Upper lobe of left lung (tissue), 4 donors: Measurements from ENCODE around the gene TP63.

Experiments
- POLR2A ChIP-seq, 4 donors: fragments of 450-650 bp; IDR thresholded peaks; one replicate each; pipeline ENCODE4 v1.5.1; 2016 to 2017; ENCODE audit warnings: antibody characterized with exemption in 4 of 4, mild to moderate bottlenecking in 2 of 4
- TF ChIP-seq, protein P1 (sequence below), 6 experiments: fragments of 450-650 bp in 4 of 6; fragments of 200-600 bp in 2 of 6; sonication (generic) in 2 of 6; IDR thresholded peaks; one replicate each; pipeline ENCODE4 v1.5.1; 2016 to 2019; ENCODE audit warnings: antibody characterized with exemption in 6 of 6

DNA sequence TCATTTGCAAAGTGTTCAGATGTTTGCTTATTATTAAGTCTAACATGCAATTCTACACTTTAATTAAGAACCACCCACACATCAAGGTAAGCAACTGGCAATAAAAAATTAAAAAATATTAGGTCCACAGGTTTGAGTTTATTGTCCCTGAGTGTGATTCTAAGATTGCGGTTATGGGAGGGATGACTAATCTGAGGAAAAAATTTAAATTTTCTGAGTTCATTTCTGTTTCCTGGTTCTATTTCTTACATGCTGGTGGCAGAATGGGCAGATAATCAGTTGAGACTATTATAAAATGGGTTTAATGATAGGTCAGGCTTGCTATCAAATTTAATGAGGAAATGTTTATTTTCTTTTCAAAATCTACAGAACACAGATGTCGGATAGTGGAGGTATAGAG is 105.9 kb downstream of the TP63 start:
- no peak for TF ChIP-seq POLR2A (IDR thresholded peaks at IDR 0.05)
- TF ChIP-seq, protein P1, sequence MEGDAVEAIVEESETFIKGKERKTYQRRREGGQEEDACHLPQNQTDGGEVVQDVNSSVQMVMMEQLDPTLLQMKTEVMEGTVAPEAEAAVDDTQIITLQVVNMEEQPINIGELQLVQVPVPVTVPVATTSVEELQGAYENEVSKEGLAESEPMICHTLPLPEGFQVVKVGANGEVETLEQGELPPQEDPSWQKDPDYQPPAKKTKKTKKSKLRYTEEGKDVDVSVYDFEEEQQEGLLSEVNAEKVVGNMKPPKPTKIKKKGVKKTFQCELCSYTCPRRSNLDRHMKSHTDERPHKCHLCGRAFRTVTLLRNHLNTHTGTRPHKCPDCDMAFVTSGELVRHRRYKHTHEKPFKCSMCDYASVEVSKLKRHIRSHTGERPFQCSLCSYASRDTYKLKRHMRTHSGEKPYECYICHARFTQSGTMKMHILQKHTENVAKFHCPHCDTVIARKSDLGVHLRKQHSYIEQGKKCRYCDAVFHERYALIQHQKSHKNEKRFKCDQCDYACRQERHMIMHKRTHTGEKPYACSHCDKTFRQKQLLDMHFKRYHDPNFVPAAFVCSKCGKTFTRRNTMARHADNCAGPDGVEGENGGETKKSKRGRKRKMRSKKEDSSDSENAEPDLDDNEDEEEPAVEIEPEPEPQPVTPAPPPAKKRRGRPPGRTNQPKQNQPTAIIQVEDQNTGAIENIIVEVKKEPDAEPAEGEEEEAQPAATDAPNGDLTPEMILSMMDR (IDR thresholded peaks at IDR 0.05): no peak
